NCI-H460 (cell line): Measurements from ENCODE around the gene DZIP1L. TPM values are rescaled to one million over a fixed set of nuclear protein-coding genes. Genes with fewer than 3 reads are reported as not detected.

Experiments used
- DNase-seq: peaks from one replicate; pipeline ENCODE4 v3.0.0-alpha.2; 2016; ENCODE audit warnings: low read depth; ENCODE audit errors: extremely low read depth
- total RNA-seq: library from RNA; depleted of rRNA; stranded (reverse); fragments of >200 nt; shearing (Covaris generic); gene quantifications from 2 replicates; pipeline ENCODE4 v1.2.3, GENCODE V29; 2014; rRNA removed

DZIP1L gene
- total RNA-seq, 1 experiment from 2014 or later: 4.7 TPM

- no peak for DNase-seq
Observed at GRCh38 chr3:138038725-138039462, 76.5 kb downstream of the DZIP1L start.

GRCh38 chr3:138036572-138036971, 78.8 kb downstream of the DZIP1L start:
- no peak for DNase-seq

GRCh38 chr3:138034918-138035317, 80.5 kb downstream of the DZIP1L start:
- no peak for DNase-seq

GRCh38 chr3:138033202-138033691, 82.2 kb downstream of the DZIP1L start:
- no peak for DNase-seq

GRCh38 chr3:138032567-138032966, 82.8 kb downstream of the DZIP1L start:
- no peak for DNase-seq

- DNase-seq: no peak
Observed at GRCh38 chr3:138031536-138031935, 83.9 kb downstream of the DZIP1L start.

- DNase-seq: no peak
Observed at GRCh38 chr3:138030734-138031280, 84.6 kb downstream of the DZIP1L start.

GRCh38 chr3:138027821-138028220, 87.6 kb downstream of the DZIP1L start:
- no peak for DNase-seq

- DNase-seq: no peak
Observed at GRCh38 chr3:138025553-138025952, 89.9 kb downstream of the DZIP1L start.

- DNase-seq: no peak
Observed at GRCh38 chr3:138023754-138024153, 91.7 kb downstream of the DZIP1L start.

GRCh38 chr3:138019281-138020069, 95.9 kb downstream of the DZIP1L start:
- DNase-seq: no peak

- no peak for DNase-seq
Observed at GRCh38 chr3:138016065-138016464, 99.3 kb downstream of the DZIP1L start.

GRCh38 chr3:138012526-138012925, 102.9 kb downstream of the DZIP1L start:
- no peak for DNase-seq

Other genes with a start within 250 kb of the DZIP1L start
- gene CLDN18, start 105.4 kb downstream of the DZIP1L start, total RNA-seq: not detected in 2 replicates
- not detected in 2 replicates for gene A4GNT, start 16.8 kb upstream of the DZIP1L start, total RNA-seq
- gene DBR1, start 59.3 kb upstream of the DZIP1L start, total RNA-seq: 14.0 and 14.8 TPM in 2 replicates
- gene ARMC8, start 71.7 kb upstream of the DZIP1L start, total RNA-seq: 13.9 and 18.4 TPM in 2 replicates
- not detected in 2 replicates for gene NME9, start 214.2 kb upstream of the DZIP1L start, total RNA-seq
- 1.1 and 1.7 TPM in 2 replicates for gene MRAS, start 233.0 kb upstream of the DZIP1L start, total RNA-seq